Thoracic aorta (tissue), 2 donors: ENCODE data around the gene TNRC6A. TPM values are rescaled to one million over a fixed set of nuclear protein-coding genes. Genes with fewer than 3 reads are reported as not detected.

ENCODE experiments used
- ATAC-seq: fragments of 150-250 bp; one replicate; pipeline ENCODE4 v1.8.0; 2017; ENCODE audit warnings: low read depth; ENCODE audit not compliant: insufficient number of reproducible peaks, low FRiP score
- DNase-seq: peaks from one replicate; pipeline ENCODE4 v3.0.0-alpha.2; 2020; ENCODE audit warnings: low spot score
- H3K27ac ChIP-seq, 2 donors: fragments of 200-600 bp; sonication (generic); 1 replicate in 1 of 2; 2 replicates in 1 of 2; pipeline ENCODE4 v1.5.1; 2016; ENCODE audit warnings: mild to moderate bottlenecking in 2 of 2, moderate library complexity in 2 of 2
- H3K27me3 ChIP-seq: fragments of 200-600 bp; sonication (generic); replicated peaks from 2 replicates; pipeline ENCODE4 v1.6.0; 2016; ENCODE audit warnings: mild to moderate bottlenecking; ENCODE audit not compliant: insufficient read depth
- H3K36me3 ChIP-seq: fragments of 200-600 bp; sonication (generic); one replicate; pipeline ENCODE4 v1.5.1; 2016
- H3K4me1 ChIP-seq, 2 donors: fragments of 200-600 bp; sonication (generic); 1 replicate in 1 of 2; 2 replicates in 1 of 2; pipeline versions ENCODE4 v1.5.1 to v1.6.0; 2016; ENCODE audit warnings: low read depth in 2 of 2, mild to moderate bottlenecking in 1 of 2; ENCODE audit not compliant: control insufficient read depth in 1 of 2
- H3K4me3 ChIP-seq: fragments of 200-600 bp; sonication (generic); 2 replicates; pipeline ENCODE4 v1.5.1; 2016; ENCODE audit warnings: mild to moderate bottlenecking
- H3K9me3 ChIP-seq: fragments of 200-600 bp; sonication (generic); 2 replicates; pipeline ENCODE4 v1.5.1; 2016
- total RNA-seq, 2 donors: library from RNA; depleted of rRNA; stranded (reverse); fragments of >200 nt; gene quantifications; one replicate each; pipeline versions ENCODE4 v1.1.0 to v1.2.3, GENCODE V29; 2016
- TF ChIP-seq, protein P1 (sequence below): fragments of 200-600 bp; sonication (generic); IDR thresholded peaks from one replicate; pipeline ENCODE4 v1.5.1; 2019; ENCODE audit warnings: antibody characterized with exemption

TNRC6A gene
- total RNA-seq, 2 donors from 2014 or later: 45.6 to 85.4 TPM

DNA sequence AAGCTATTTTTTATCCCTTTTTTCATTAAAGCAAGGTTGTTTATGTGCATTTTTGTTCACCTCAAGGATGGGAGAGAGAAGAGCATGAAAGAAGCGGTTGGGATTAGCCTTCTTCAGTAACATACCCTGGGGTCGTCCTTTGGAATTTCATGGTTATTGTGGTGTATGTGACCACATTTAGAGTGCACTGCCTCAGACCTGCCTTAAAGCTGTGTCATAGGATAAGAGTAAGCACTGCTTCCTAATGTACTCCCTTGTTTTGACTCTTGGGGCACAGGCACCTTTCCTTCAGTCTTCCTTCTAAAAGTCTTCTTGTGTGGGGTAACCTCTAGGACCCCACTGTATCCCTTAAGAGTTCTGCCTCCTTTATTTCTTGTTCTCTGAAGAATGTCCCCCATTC is 28.9 kb downstream of the TNRC6A start:
- TF ChIP-seq, protein P1, sequence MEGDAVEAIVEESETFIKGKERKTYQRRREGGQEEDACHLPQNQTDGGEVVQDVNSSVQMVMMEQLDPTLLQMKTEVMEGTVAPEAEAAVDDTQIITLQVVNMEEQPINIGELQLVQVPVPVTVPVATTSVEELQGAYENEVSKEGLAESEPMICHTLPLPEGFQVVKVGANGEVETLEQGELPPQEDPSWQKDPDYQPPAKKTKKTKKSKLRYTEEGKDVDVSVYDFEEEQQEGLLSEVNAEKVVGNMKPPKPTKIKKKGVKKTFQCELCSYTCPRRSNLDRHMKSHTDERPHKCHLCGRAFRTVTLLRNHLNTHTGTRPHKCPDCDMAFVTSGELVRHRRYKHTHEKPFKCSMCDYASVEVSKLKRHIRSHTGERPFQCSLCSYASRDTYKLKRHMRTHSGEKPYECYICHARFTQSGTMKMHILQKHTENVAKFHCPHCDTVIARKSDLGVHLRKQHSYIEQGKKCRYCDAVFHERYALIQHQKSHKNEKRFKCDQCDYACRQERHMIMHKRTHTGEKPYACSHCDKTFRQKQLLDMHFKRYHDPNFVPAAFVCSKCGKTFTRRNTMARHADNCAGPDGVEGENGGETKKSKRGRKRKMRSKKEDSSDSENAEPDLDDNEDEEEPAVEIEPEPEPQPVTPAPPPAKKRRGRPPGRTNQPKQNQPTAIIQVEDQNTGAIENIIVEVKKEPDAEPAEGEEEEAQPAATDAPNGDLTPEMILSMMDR: no peak
- H3K36me3 ChIP-seq: no peaks in the 10 kb centered on the region
- H3K27ac ChIP-seq: no peak overlapping the region
- ATAC-seq: no peak
- no peak overlapping the region for H3K4me3 ChIP-seq
- peaks cover 12 to 29% of the 10 kb centered on the region in 2 donors for H3K4me1 ChIP-seq
- no peaks in the 10 kb centered on the region for H3K9me3 ChIP-seq
- H3K27me3 ChIP-seq: no peaks in the 10 kb centered on the region
- DNase-seq: no peak

DNA sequence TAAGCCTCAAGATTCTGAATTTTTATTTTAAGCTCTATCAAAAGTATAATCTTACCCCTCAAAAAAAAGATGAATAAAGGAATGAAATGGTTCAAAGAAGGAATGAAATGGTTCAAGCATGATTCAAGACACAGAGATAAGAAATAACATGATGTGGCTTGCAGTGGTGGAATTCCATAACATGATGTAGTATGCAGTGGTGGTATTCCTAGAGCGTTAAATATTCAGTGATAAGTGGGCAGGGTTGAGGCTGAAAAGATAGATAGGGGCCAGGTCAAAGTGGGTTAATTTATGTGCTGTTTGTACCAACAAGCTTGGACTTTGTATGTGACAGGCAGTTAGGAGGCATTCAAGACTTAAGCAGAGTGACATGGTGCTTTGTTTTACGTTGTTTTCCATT is 29.6 kb downstream of the TNRC6A start:
- ATAC-seq (no peak), DNase-seq (no peak)
- Histone ChIP-seq H3K4me1 (peaks cover 12 to 35% of the 10 kb centered on the region in 2 donors), H3K4me3 (no peak overlapping the region), H3K36me3 (no peaks in the 10 kb centered on the region), H3K27ac (no peak overlapping the region), H3K9me3 (no peaks in the 10 kb centered on the region), H3K27me3 (no peaks in the 10 kb centered on the region)
- TF ChIP-seq, protein P1: no peak

DNA sequence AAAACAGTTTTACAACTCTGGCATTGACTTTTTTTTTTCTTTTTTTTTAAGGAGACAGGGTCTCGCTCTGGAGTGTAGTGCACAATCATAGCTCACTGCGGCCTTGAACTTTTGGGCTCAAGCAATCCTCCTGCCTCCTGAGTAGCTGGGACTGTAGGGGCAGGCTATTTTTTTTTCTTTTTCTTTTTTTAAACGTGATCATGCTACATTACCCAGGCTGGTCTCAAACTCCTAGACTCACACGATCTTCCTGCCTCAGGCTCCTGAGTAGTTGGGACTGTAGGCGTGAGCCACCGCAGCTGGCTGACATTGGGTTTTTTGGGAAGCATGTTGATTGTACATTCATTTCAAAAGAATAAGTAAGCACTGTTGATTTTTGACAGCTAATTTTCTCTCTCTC is 32.1 kb downstream of the TNRC6A start:
- TF ChIP-seq, protein P1: no peak
- no peak for ATAC-seq
- no peak overlapping the region for H3K4me3 ChIP-seq
- peaks cover 9 to 31% of the 10 kb centered on the region in 2 donors for H3K4me1 ChIP-seq
- H3K9me3 ChIP-seq: no peaks in the 10 kb centered on the region
- no peak overlapping the region for H3K27ac ChIP-seq
- DNase-seq: no peak
- no peaks in the 10 kb centered on the region for H3K36me3 ChIP-seq
- no peaks in the 10 kb centered on the region for H3K27me3 ChIP-seq

DNA sequence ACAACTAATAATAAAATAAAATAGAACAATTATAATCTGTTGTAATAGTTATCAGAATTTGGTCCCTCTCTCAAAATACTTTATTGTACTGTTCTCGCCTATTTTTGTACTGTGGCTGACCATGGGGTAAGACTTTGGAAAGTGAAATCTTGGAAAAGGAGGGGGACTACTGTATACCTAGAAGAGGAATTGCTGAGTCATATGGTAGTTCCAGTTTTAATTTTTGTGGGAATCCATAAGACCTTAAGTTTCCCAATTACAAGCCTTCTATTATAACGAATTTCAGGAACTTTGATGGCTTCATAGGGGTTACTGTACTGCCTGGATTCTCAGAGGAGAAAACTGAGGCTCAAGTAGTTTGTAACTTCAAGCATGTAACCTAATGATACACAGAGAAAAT is 35.5 kb downstream of the TNRC6A start:
- Histone ChIP-seq H3K36me3 (peaks cover 4% of the 10 kb centered on the region), H3K4me3 (no peak overlapping the region), H3K27me3 (no peaks in the 10 kb centered on the region), H3K4me1 (peaks cover 3 to 30% of the 10 kb centered on the region in 2 donors), H3K27ac (no peak overlapping the region), H3K9me3 (no peaks in the 10 kb centered on the region)
- TF ChIP-seq, protein P1: no peak
- no peak for ATAC-seq
- no peak for DNase-seq

DNA sequence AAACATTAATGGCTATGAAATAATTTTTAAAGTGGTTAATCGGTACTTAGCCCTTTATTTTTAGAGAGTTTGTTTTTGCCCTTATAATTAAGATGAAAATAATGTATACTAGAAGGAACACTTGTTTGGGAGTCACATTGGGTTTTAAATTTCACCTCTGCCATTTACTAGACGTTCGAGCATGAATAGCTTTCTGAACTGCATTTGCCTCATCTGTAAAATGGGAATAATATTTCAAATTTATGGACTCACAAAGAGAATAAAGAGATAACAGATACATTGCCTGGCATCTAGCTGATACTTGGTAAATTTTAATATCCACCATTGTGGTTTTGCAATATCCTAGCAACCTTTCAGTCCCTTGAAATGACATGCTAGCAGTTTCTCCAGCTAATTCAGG is 36.6 kb downstream of the TNRC6A start:
- peaks cover 3 to 30% of the 10 kb centered on the region in 2 donors for H3K4me1 ChIP-seq
- H3K9me3 ChIP-seq: no peaks in the 10 kb centered on the region

More for the DNA sequence above, 36.6 kb downstream of the TNRC6A start:
- no peak overlapping the region for H3K27ac ChIP-seq
- H3K4me3 ChIP-seq: no peak overlapping the region
- ATAC-seq (no peak), DNase-seq (no peak)
- peaks cover 4% of the 10 kb centered on the region for H3K36me3 ChIP-seq
- TF ChIP-seq, protein P1: no peak
- H3K27me3 ChIP-seq: no peaks in the 10 kb centered on the region
